Neural cell (in vitro differentiated cells): Measurements from ENCODE around the gene AHRR. TPM values are rescaled to one million over a fixed set of nuclear protein-coding genes. Genes with fewer than 3 reads are reported as not detected.

Source experiments
- H2AFZ ChIP-seq: fragments of 200-600, 300-800 bp; sonication (generic), shearing (Covaris generic); 2 replicates; pipeline ENCODE4 v1.6.0; 2014; ENCODE audit warnings: low read depth, mild to moderate bottlenecking, antibody characterized with exemption, low read length, moderate library complexity
- H3F3A ChIP-seq: fragments of 200-600 bp; shearing (Covaris generic); 2 replicates; pipeline ENCODE4 v1.6.1; 2016; ENCODE audit warnings: mild to moderate bottlenecking, moderate library complexity, mixed read lengths, antibody characterized with exemption, low read length; ENCODE audit not compliant: insufficient read depth, poor library complexity, severe bottlenecking
- H3K27ac ChIP-seq: fragments of 200-600, 300-800 bp; sonication (generic), shearing (Covaris generic); 2 replicates; pipeline ENCODE4 v1.5.1; 2014; ENCODE audit warnings: mild to moderate bottlenecking, low read length, moderate library complexity
- H3K27me3 ChIP-seq: fragments of 300-800, 200-600 bp; sonication (generic), shearing (Covaris generic); 2 replicates; pipeline ENCODE4 v1.6.0; 2014; ENCODE audit warnings: mild to moderate bottlenecking, low read depth, low read length, moderate library complexity; ENCODE audit not compliant: insufficient read depth
- H3K36me3 ChIP-seq: fragments of 300-800, 200-600 bp; sonication (generic), shearing (Covaris generic); 2 replicates; pipeline ENCODE4 v1.5.1; 2014; ENCODE audit warnings: mild to moderate bottlenecking, antibody characterized with exemption, low read length, moderate library complexity; ENCODE audit not compliant: insufficient read depth
- H3K4me2 ChIP-seq: fragments of 300-800, 200-600 bp; sonication (generic), shearing (Covaris generic); 2 replicates; pipeline ENCODE4 v1.6.0; 2014; ENCODE audit warnings: mild to moderate bottlenecking, low read length
- H3K4me3 ChIP-seq: fragments of 300-800, 200-600 bp; sonication (generic), shearing (Covaris generic); 2 replicates; pipeline ENCODE4 v1.5.1; 2014; ENCODE audit warnings: mild to moderate bottlenecking, low read length, moderate library complexity
- H3K79me2 ChIP-seq: fragments of 200-600 bp; shearing (Covaris generic); replicated peaks from 2 replicates; pipeline ENCODE4 v1.6.0; 2014; ENCODE audit warnings: mild to moderate bottlenecking, low read length, moderate library complexity; ENCODE audit not compliant: insufficient read depth
- H3K9ac ChIP-seq: fragments of 300-800, 200-600 bp; sonication (generic), shearing (Covaris generic); 2 replicates; pipeline ENCODE4 v1.6.1; 2016; ENCODE audit warnings: mild to moderate bottlenecking, low read length, mixed read lengths
- H3K9me2 ChIP-seq: fragments of 200-600 bp; shearing (Covaris generic); 2 replicates; pipeline ENCODE4 v1.6.1; 2016; ENCODE audit warnings: mild to moderate bottlenecking, low read length, mixed read lengths; ENCODE audit not compliant: insufficient read depth
- H3K9me3 ChIP-seq: fragments of 200-600, 300-800 bp; sonication (generic), shearing (Covaris generic); 2 replicates; pipeline ENCODE4 v1.6.1; 2016; ENCODE audit warnings: mild to moderate bottlenecking, mixed run types, low read length, moderate library complexity, mixed read lengths
- H4K20me1 ChIP-seq: fragments of 200-600 bp; shearing (Covaris generic); 2 replicates; pipeline ENCODE4 v1.6.1; 2016; ENCODE audit warnings: mild to moderate bottlenecking, mixed run types; ENCODE audit not compliant: insufficient read depth
- CTCF ChIP-seq: fragments of 450-650 bp; IDR thresholded peaks from 2 replicates; pipeline ENCODE4 v1.5.1; 2014; ENCODE audit warnings: antibody characterized with exemption, mild to moderate bottlenecking, moderate library complexity; ENCODE audit not compliant: poor library complexity, severe bottlenecking
- EP300 ChIP-seq: fragments of 450-650 bp; conservative IDR thresholded peaks from 2 replicates; pipeline ENCODE4 v1.6.1; 2014; ENCODE audit warnings: antibody characterized with exemption, mild to moderate bottlenecking, moderate library complexity; ENCODE audit not compliant: poor library complexity, severe bottlenecking
- EZH2 ChIP-seq: fragments of 200-600, 300-800 bp; shearing (Covaris generic), sonication (generic); IDR thresholded peaks from 2 replicates; pipeline ENCODE4 v1.6.1; 2014; ENCODE audit warnings: antibody characterized with exemption, low read length, borderline replicate concordance, mild to moderate bottlenecking; ENCODE audit not compliant: insufficient read depth, poor library complexity, severe bottlenecking
- MXI1 ChIP-seq: fragments of 450-650 bp; conservative IDR thresholded peaks from 2 replicates; pipeline ENCODE4 v1.6.1; 2014; ENCODE audit warnings: antibody characterized with exemption, mild to moderate bottlenecking; ENCODE audit not compliant: poor library complexity, severe bottlenecking
- POLR2AphosphoS5 ChIP-seq: IDR thresholded peaks from 2 replicates; pipeline ENCODE4 v1.6.1; 2012
- RAD21 ChIP-seq: fragments of 450-650 bp; conservative IDR thresholded peaks from 2 replicates; pipeline ENCODE4 v1.6.1; 2014; ENCODE audit warnings: antibody characterized with exemption, mild to moderate bottlenecking, moderate library complexity
- REST ChIP-seq: IDR thresholded peaks from 2 replicates; pipeline ENCODE4 v1.6.1; 2012; ENCODE audit warnings: borderline replicate concordance
- SMC3 ChIP-seq: fragments of 450-650 bp; conservative IDR thresholded peaks from 2 replicates; pipeline ENCODE4 v1.6.1; 2014; ENCODE audit warnings: antibody characterized with exemption, mild to moderate bottlenecking, moderate library complexity; ENCODE audit not compliant: poor library complexity
- TAF1 ChIP-seq: IDR thresholded peaks from 2 replicates; pipeline ENCODE4 v1.6.1; 2012; ENCODE audit warnings: low read depth
- polyA plus RNA-seq: library from polyadenylated mRNA; depleted of rRNA; stranded (reverse); fragments of >200 nt; gene quantifications from 2 replicates; pipeline ENCODE4 v1.2.3, GENCODE V29; 2014

Gene AHRR
- polyA plus RNA-seq, 1 donor from 2014 or later: 0.26 TPM

- H3K9ac ChIP-seq: no peak overlapping the region
- H3K27me3 ChIP-seq: peaks cover 9% of the 10 kb centered on the region
- no peak overlapping the region for H3K27ac ChIP-seq
- TF ChIP-seq EZH2: no peak
- no peak for TF ChIP-seq EP300
- no peak for TF ChIP-seq RAD21
- no peak for TF ChIP-seq SMC3
- TF ChIP-seq MXI1: no peak
- no peak for TF ChIP-seq POLR2AphosphoS5
- TF ChIP-seq TAF1: no peak
- no peak for TF ChIP-seq CTCF
- TF ChIP-seq REST: no peak
- no peaks in the 10 kb centered on the region for H3F3A ChIP-seq
- no peak overlapping the region for H3K4me2 ChIP-seq
- H3K4me3 ChIP-seq: no peak overlapping the region
- H3K36me3 ChIP-seq: no peaks in the 10 kb centered on the region
- no peaks in the 10 kb centered on the region for H3K9me3 ChIP-seq
- H4K20me1 ChIP-seq: no peaks in the 10 kb centered on the region
- H3K9me2 ChIP-seq: no peaks in the 10 kb centered on the region
- H3K79me2 ChIP-seq: no peaks in the 10 kb centered on the region
- H2AFZ ChIP-seq: no peak overlapping the region
Measured at GRCh38 chr5:343461-344401, 22.2 kb downstream of the AHRR start.

- Histone ChIP-seq H3K9ac (no peak overlapping the region), H3K9me3 (no peaks in the 10 kb centered on the region), H3K4me3 (no peak overlapping the region), H3K36me3 (no peaks in the 10 kb centered on the region), H2AFZ (no peak overlapping the region), H3F3A (no peaks in the 10 kb centered on the region), H4K20me1 (no peaks in the 10 kb centered on the region), H3K4me2 (no peak overlapping the region), H3K9me2 (no peaks in the 10 kb centered on the region), H3K27ac (no peak overlapping the region), H3K27me3 (peaks cover 9% of the 10 kb centered on the region), H3K79me2 (no peaks in the 10 kb centered on the region)
- TF ChIP-seq EP300 (no peak), MXI1 (no peak), RAD21 (no peak), REST (no peak), TAF1 (no peak), POLR2AphosphoS5 (no peak), EZH2 (no peak), CTCF (no peak), SMC3 (no peak)
Measured at GRCh38 chr5:344668-345067, 23.2 kb downstream of the AHRR start.
